Mesenchymal stem cell (in vitro differentiated cells and primary cell): ENCODE data around the gene NDST3.

Experiments
- DNase-seq: peaks from one replicate; pipeline ENCODE4 v3.0.0-alpha.2; 2013
- H2AFZ ChIP-seq: one replicate; pipeline ENCODE4 v1.6.1; 2013; ENCODE audit warnings: low read depth, mild to moderate bottlenecking, control low read depth, inconsistent platforms, low read length, moderate library complexity
- H2AK5ac ChIP-seq: 2 replicates; pipeline ENCODE4 v1.6.1; 2013; ENCODE audit warnings: low read length, moderate library complexity, mild to moderate bottlenecking, inconsistent platforms; ENCODE audit not compliant: severe bottlenecking
- H2BK120ac ChIP-seq: one replicate; pipeline ENCODE4 v1.6.1; 2013; ENCODE audit warnings: low read depth, mild to moderate bottlenecking, inconsistent platforms, low read length, moderate library complexity
- H2BK12ac ChIP-seq, 2 experiments: one replicate each; pipeline ENCODE4 v1.6.1; 2013; ENCODE audit warnings: inconsistent platforms in 2 of 2, low read length in 2 of 2, mild to moderate bottlenecking in 2 of 2, moderate library complexity in 2 of 2, control low read depth in 1 of 2
- H2BK15ac ChIP-seq: one replicate; pipeline ENCODE4 v1.6.1; 2013; ENCODE audit warnings: mild to moderate bottlenecking, low read depth, inconsistent platforms; ENCODE audit not compliant: poor library complexity, severe bottlenecking
- H2BK5ac ChIP-seq: 2 replicates; pipeline ENCODE4 v1.6.1; 2013; ENCODE audit warnings: low read depth, mild to moderate bottlenecking, low read length, control low read depth, inconsistent platforms; ENCODE audit not compliant: poor library complexity, severe bottlenecking
- H3K14ac ChIP-seq, 2 experiments: one replicate each; pipeline ENCODE4 v1.6.1; 2013; ENCODE audit warnings: inconsistent platforms in 2 of 2, low read length in 2 of 2, control low read depth in 1 of 2, mild to moderate bottlenecking in 1 of 2, moderate library complexity in 1 of 2
- H3K18ac ChIP-seq, 2 experiments: one replicate each; pipeline ENCODE4 v1.6.1; 2013; ENCODE audit warnings: inconsistent platforms in 2 of 2, low read length in 2 of 2, control low read depth in 1 of 2, low read depth in 1 of 2, mild to moderate bottlenecking in 1 of 2
- H3K23ac ChIP-seq, 2 experiments: one replicate each; pipeline ENCODE4 v1.6.1; 2013; ENCODE audit warnings: inconsistent platforms in 2 of 2, low read length in 2 of 2, mild to moderate bottlenecking in 2 of 2, moderate library complexity in 2 of 2, control low read depth in 1 of 2
- H3K27ac ChIP-seq: 2 replicates; pipeline ENCODE4 v1.5.1; 2013; ENCODE audit warnings: mild to moderate bottlenecking, moderate library complexity, low read length, control low read depth, inconsistent platforms; ENCODE audit not compliant: poor library complexity, severe bottlenecking
- H3K27me3 ChIP-seq, 2 experiments: 2 replicates each; pipeline versions ENCODE4 v1.6.1 to v1.7.0; 2013; ENCODE audit warnings: low read length in 2 of 2, mild to moderate bottlenecking in 2 of 2, moderate library complexity in 2 of 2, control low read depth in 1 of 2, inconsistent platforms in 1 of 2; ENCODE audit not compliant: control insufficient read depth in 1 of 2, insufficient read depth in 1 of 2
- H3K36me3 ChIP-seq, 2 experiments: 2 replicates each; pipeline versions ENCODE4 v1.6.1 to v1.7.0; 2013; ENCODE audit warnings: low read length in 2 of 2, control low read depth in 1 of 2, inconsistent platforms in 1 of 2, low read depth in 1 of 2, mild to moderate bottlenecking in 1 of 2; ENCODE audit not compliant: insufficient read depth in 2 of 2, control insufficient read depth in 1 of 2
- H3K4ac ChIP-seq, 2 experiments: one replicate each; pipeline ENCODE4 v1.6.1; 2013; ENCODE audit warnings: inconsistent platforms in 2 of 2, low read length in 2 of 2, mild to moderate bottlenecking in 2 of 2, moderate library complexity in 2 of 2, control low read depth in 1 of 2, low read depth in 1 of 2
- H3K4me1 ChIP-seq: 2 replicates; pipeline ENCODE4 v1.6.1; 2013; ENCODE audit warnings: low read depth, low read length, control low read depth; ENCODE audit not compliant: control insufficient read depth, insufficient read depth
- H3K4me2 ChIP-seq: 2 replicates; pipeline ENCODE4 v1.6.1; 2013; ENCODE audit warnings: low read length, mild to moderate bottlenecking, inconsistent platforms; ENCODE audit not compliant: poor library complexity, severe bottlenecking
- H3K4me3 ChIP-seq, 2 experiments: 2 replicates each; pipeline versions ENCODE4 v1.5.1 to v1.7.0; 2013; ENCODE audit warnings: low read length in 2 of 2, mild to moderate bottlenecking in 2 of 2, control low read depth in 1 of 2, low read depth in 1 of 2; ENCODE audit not compliant: insufficient read depth in 1 of 2
- H3K79me1 ChIP-seq: replicated peaks from 2 replicates; pipeline ENCODE4 v1.6.1; 2013; ENCODE audit warnings: mild to moderate bottlenecking, control low read depth, low read length, inconsistent platforms; ENCODE audit not compliant: poor library complexity, severe bottlenecking
- H3K9ac ChIP-seq: 2 replicates; pipeline ENCODE4 v1.7.0; 2013; ENCODE audit warnings: mild to moderate bottlenecking, low read length, moderate library complexity
- H3K9me3 ChIP-seq: 2 replicates; pipeline ENCODE4 v1.7.0; 2013; ENCODE audit warnings: mild to moderate bottlenecking, low read length; ENCODE audit not compliant: control insufficient read depth
- H4K8ac ChIP-seq: one replicate; pipeline ENCODE4 v1.6.1; 2013; ENCODE audit warnings: inconsistent platforms, mild to moderate bottlenecking, low read length, moderate library complexity
- H4K91ac ChIP-seq: one replicate; pipeline ENCODE4 v1.6.1; 2013; ENCODE audit warnings: mild to moderate bottlenecking, low read length, inconsistent platforms
- WGBS: methylation state at CpG from one replicate; pipeline ENCODE4 v1.1.7; 2013; ENCODE audit warnings: mixed read lengths; 5-methylcytosine and 5-hydroxymethylcytosine counted together

Gene NDST3

DNA sequence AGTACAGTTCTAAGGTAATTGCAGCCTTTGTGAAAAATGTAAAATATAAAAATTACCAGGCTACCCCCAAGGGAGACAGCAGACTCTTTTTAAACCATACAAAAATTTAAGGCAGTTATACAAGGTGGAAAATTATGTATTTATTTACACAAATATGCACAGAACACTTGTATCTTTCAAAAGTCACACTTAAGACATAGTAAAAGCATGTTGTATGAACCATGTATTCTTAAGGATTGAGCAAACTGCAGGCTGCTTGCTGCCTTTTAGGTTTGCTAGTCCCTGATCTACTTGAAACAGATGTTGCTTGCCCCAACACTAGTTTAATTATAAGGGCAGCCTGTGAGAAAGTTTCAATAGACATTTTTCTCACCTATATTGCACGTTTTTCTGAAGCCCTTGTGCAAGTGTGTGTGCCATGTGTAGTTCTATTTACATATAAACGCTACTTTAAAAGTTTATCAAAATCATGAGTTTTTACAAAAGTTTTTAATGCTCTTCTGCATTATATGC, 245.7 kb downstream of the NDST3 start:
- Histone ChIP-seq H2BK5ac (no peak overlapping the region), H3K4ac (no peak overlapping the region), H2BK15ac (no peak overlapping the region), H3K4me3 (peak overlapping the region in 1 of 2 experiments; percentile 93), H4K8ac (no peak overlapping the region), H3K14ac (no peak overlapping the region), H2AFZ (no peak overlapping the region), H3K27ac (no peak overlapping the region), H3K18ac (no peak overlapping the region), H4K91ac (no peak overlapping the region), H3K4me1 (peaks cover 1% of the 10 kb centered on the region), H3K4me2 (peak overlapping the region; percentile 37), H3K36me3 (peaks cover 0 to 28% of the 10 kb centered on the region in 2 experiments), H3K23ac (no peak overlapping the region), H3K9me3 (no peaks in the 10 kb centered on the region), H3K79me1 (no peaks in the 10 kb centered on the region), H3K27me3 (no peaks in the 10 kb centered on the region), H2AK5ac (no peak overlapping the region), H2BK120ac (no peak overlapping the region), H3K9ac (peak overlapping the region; percentile 98), H2BK12ac (no peak overlapping the region)
- no peak for DNase-seq
- WGBS, result no CpG with 5 or more reads among the region's 2 CpGs

DNA sequence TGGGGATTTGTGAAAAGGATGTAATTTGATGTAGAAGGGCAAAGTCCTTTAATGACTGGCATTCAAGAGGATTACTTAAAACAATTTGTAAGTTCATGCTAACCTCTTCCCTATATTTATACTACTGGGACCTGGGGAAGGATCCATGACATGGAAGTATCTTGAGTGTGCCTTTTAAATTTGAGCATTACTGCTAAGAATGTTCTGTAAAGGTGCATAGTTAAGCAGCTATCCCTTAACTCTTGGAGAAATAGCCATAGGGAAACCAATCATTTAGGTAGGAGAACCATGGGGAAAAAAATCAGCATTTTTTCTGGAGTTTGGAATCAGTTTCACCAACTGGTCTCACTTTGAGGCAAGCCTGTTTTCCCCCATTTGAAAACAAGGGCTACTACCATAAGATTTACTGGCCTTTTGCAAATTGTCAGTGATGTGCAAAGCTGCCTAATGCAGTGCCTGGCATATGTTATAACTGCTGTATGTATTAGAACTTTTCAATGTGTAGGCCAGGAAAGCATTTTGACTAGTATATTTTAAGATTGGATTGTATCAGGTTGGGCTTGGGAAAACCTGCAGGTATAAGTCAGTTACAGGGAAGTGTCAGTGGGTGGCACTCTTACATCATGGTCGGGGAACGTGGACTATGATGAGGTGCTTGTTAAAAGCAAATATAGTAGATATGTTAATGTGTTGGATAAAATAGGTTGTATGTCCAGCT, 246.4 kb downstream of the NDST3 start:
- Histone ChIP-seq H2AK5ac (no peak overlapping the region), H4K8ac (no peak overlapping the region), H3K36me3 (peaks cover 0 to 28% of the 10 kb centered on the region in 2 experiments), H3K9ac (peak overlapping the region; percentile 98), H3K4ac (no peak overlapping the region), H2BK12ac (no peak overlapping the region), H2BK5ac (no peak overlapping the region), H3K4me2 (no peak overlapping the region), H4K91ac (no peak overlapping the region), H2AFZ (no peak overlapping the region), H3K9me3 (no peaks in the 10 kb centered on the region), H2BK15ac (no peak overlapping the region), H2BK120ac (no peak overlapping the region), H3K4me1 (peaks cover 1% of the 10 kb centered on the region), H3K79me1 (no peaks in the 10 kb centered on the region), H3K27me3 (no peaks in the 10 kb centered on the region), H3K23ac (no peak overlapping the region), H3K4me3 (peak overlapping the region in 1 of 2 experiments; percentile 93), H3K14ac (no peak overlapping the region), H3K18ac (no peak overlapping the region), H3K27ac (peak overlapping the region; percentile 44)
- peak; percentile 73 for DNase-seq
- 10% methylated on average over 2 of the region's 2 CpGs for WGBS

GRCh38 chr4:118281611-118282442, 247.5 kb downstream of the NDST3 start:
- 62% methylated on average over 3 of the region's 9 CpGs for WGBS
- H2BK15ac ChIP-seq, result no peak overlapping the region

DNA sequence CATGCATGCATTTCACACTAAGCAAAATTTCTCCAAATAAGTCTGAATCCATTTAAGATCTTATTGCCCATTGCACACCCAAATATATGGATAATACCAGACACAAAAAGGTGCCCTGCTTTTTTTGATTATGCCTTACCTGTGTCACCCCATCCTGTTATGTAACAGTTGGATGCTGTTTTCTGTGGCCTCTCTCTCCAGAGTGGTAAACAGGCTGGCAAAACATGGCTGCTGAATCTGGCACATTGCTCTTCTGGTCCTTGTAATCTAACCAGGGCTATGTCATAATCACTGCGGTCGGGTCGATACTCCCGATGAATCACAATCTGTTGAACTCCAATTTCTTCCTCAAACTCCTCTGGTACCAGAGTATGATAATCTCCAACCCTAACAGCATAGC, 248.4 kb downstream of the NDST3 start:
- Histone ChIP-seq H2BK120ac (no peak overlapping the region), H3K4me1 (no peaks in the 10 kb centered on the region), H2AFZ (no peak overlapping the region), H3K14ac (no peak overlapping the region), H3K36me3 (peaks cover 0 to 28% of the 10 kb centered on the region in 2 experiments), H3K27me3 (no peaks in the 10 kb centered on the region), H2BK15ac (no peak overlapping the region), H2BK12ac (no peak overlapping the region), H3K4ac (no peak overlapping the region), H2BK5ac (no peak overlapping the region), H3K23ac (no peak overlapping the region), H3K4me3 (no peak overlapping the region), H3K9me3 (no peaks in the 10 kb centered on the region), H3K27ac (no peak overlapping the region), H4K91ac (no peak overlapping the region), H4K8ac (no peak overlapping the region), H3K79me1 (no peaks in the 10 kb centered on the region), H2AK5ac (no peak overlapping the region), H3K9ac (peak overlapping the region; percentile 98), H3K4me2 (no peak overlapping the region), H3K18ac (no peak overlapping the region)
- WGBS, result 72% methylated on average over 4 of the region's 4 CpGs
- no peak for DNase-seq

More at GRCh38 chr4:118281611-118282442, 247.5 kb downstream of the NDST3 start:
- Histone ChIP-seq H2BK12ac (no peak overlapping the region), H3K18ac (no peak overlapping the region), H3K36me3 (peaks cover 0 to 28% of the 10 kb centered on the region in 2 experiments), H3K14ac (no peak overlapping the region), H3K9ac (peak overlapping the region; percentile 98), H2BK120ac (no peak overlapping the region), H3K4me3 (no peak overlapping the region), H2BK5ac (no peak overlapping the region), H3K23ac (no peak overlapping the region), H3K4me2 (no peak overlapping the region), H3K27ac (peak overlapping the region; percentile 17), H3K4me1 (peaks cover 1% of the 10 kb centered on the region), H2AK5ac (no peak overlapping the region), H3K9me3 (no peaks in the 10 kb centered on the region), H3K79me1 (no peaks in the 10 kb centered on the region), H2AFZ (no peak overlapping the region), H4K91ac (no peak overlapping the region), H4K8ac (no peak overlapping the region), H3K4ac (no peak overlapping the region), H3K27me3 (no peaks in the 10 kb centered on the region)
- no peak for DNase-seq
